GM21619 (cell line): ENCODE measurements around the gene INPPL1.

Experiments
- ATAC-seq: cut with Tn5 transposase; IDR thresholded peaks from one replicate; pipeline ENCODE4 v1.9.1; 2021; ENCODE audit not compliant: unreplicated experiment

INPPL1 gene

GRCh38 chr11:72280037-72280436, 55.5 kb downstream of the INPPL1 start:
- ATAC-seq, result no peak

GRCh38 chr11:72280726-72281315, 56.3 kb downstream of the INPPL1 start:
- no peak for ATAC-seq

- ATAC-seq, result no peak
Measured at GRCh38 chr11:72283947-72284346, 59.4 kb downstream of the INPPL1 start.

GRCh38 chr11:72287293-72287692, 62.7 kb downstream of the INPPL1 start:
- no peak for ATAC-seq
